AG09319 (cell line): ENCODE data around the gene SEC62.
A peak's percentile ranks its signal among the peaks of the same experiment; 100 is the strongest.

ENCODE experiments used
- DNase-seq: peaks from one replicate; pipeline ENCODE4 v3.0.0-alpha.2; 2010; ENCODE audit warnings: low read depth; ENCODE audit errors: extremely low read depth
- CTCF ChIP-seq: IDR thresholded peaks from 2 replicates; pipeline ENCODE4 v1.5.1; 2011; ENCODE audit warnings: low read depth, mild to moderate bottlenecking, inconsistent platforms, low read length, moderate library complexity

Gene SEC62

DNA sequence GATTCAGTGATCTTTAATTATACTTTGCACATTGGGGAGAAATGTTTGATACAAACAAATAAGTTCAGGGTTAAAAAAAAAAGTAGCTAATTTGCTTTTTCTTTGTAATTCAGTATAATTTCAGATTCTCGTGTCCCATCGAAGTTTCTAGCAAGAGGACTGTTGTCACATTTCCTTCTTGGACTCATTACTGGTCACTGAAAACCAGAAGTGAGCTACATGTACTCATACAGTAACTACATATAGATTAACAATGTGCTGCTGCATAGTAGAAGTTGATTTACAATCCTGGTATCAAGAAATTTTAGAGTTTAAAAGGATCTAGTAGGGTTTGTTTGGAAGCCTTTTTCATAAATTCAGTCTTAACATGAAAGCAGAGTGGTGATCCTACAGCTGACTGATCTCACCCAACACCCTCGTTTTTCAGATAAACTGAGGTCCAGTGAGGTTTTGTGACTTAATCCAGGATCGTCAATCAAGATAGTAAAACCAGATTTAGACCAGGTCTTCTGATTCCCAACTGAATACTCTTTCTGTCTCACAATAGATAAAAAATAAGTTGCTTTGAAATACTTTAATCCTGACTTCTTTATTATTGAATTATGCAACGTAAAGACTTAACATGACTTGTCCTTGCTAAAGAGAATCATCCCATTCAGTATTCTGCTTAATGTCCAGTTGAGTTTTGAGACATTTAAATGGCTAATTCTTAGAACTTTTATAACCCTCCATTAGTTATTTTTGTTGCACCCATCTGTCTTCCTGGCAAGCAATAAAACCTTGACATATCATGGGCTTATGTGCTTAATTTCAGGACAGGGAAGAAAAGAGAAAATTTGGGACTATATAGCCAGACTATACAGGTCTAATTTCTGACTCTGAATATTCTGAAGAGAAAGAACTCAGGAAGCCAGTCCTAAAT lies 2.8 kb downstream of the SEC62 start:
- DNase-seq, result no peak
- TF ChIP-seq CTCF, result no peak

- no peak for TF ChIP-seq CTCF
- no peak for DNase-seq
Measured at GRCh38 chr3:169970847-169971246, 4.2 kb downstream of the SEC62 start.

- DNase-seq, result no peak
Measured at GRCh38 chr3:169971522-169971921, 4.9 kb downstream of the SEC62 start.

GRCh38 chr3:169980055-169980454 lies 13.4 kb downstream of the SEC62 start:
- peak; percentile 31 for DNase-seq
- no peak for TF ChIP-seq CTCF

More at GRCh38 chr3:169971522-169971921, 4.9 kb downstream of the SEC62 start:
- TF ChIP-seq CTCF, result no peak

GRCh38 chr3:169984292-169984691 lies 17.7 kb downstream of the SEC62 start:
- TF ChIP-seq CTCF, result no peak
- no peak for DNase-seq

DNA sequence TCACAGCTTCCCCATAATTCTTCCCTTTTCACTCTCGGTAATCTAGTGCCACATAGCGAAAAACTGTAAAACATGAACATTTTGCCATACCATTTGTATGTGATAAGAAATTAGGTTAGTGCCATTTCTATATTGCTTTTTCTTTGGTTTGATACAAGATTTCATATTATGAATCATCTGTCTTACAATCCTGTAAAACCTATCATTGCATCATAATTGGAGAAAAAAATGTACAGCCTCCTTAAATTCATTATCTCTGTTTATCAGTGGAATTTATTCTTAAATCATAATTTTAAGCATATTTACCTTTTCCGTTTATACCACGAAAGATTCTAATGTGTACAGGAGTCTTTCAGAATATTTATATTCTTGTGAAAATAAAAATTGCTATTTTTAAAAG lies 23.8 kb downstream of the SEC62 start:
- DNase-seq, result no peak

More for the DNA sequence above, 23.8 kb downstream of the SEC62 start:
- TF ChIP-seq CTCF, result no peak
